ENCODE data around the gene AGBL1. TPM values are rescaled to one million over a fixed set of nuclear protein-coding genes. Genes with fewer than 3 reads are reported as not detected.
A peak's percentile ranks its signal among the peaks of the same experiment; 100 is the strongest.

The AGBL1 gene
- total and polyA plus RNA-seq, 2 experiments from 2014 or later, result 0.03 TPM; not detected in 1

DNA sequence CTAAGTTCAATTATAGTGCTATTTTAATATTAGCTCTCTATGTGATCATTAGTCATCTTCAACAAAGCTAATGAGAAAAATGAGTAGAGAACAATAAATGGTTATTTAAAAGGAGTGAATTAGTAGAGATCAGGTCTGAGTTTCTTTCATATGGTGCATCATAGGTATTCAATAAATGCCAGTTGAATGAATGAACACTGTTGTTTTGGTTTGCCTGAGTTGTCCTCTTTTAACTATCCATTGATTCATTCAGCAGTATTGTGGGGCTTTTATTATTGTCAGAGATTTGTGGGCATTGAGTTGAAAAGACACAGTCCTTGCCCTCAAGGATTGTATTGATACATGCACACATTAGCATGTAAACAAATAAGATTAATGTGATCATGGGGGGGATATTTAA lies 88.2 kb downstream of the AGBL1 start (continued):
- TF ChIP-seq, protein P1, sequence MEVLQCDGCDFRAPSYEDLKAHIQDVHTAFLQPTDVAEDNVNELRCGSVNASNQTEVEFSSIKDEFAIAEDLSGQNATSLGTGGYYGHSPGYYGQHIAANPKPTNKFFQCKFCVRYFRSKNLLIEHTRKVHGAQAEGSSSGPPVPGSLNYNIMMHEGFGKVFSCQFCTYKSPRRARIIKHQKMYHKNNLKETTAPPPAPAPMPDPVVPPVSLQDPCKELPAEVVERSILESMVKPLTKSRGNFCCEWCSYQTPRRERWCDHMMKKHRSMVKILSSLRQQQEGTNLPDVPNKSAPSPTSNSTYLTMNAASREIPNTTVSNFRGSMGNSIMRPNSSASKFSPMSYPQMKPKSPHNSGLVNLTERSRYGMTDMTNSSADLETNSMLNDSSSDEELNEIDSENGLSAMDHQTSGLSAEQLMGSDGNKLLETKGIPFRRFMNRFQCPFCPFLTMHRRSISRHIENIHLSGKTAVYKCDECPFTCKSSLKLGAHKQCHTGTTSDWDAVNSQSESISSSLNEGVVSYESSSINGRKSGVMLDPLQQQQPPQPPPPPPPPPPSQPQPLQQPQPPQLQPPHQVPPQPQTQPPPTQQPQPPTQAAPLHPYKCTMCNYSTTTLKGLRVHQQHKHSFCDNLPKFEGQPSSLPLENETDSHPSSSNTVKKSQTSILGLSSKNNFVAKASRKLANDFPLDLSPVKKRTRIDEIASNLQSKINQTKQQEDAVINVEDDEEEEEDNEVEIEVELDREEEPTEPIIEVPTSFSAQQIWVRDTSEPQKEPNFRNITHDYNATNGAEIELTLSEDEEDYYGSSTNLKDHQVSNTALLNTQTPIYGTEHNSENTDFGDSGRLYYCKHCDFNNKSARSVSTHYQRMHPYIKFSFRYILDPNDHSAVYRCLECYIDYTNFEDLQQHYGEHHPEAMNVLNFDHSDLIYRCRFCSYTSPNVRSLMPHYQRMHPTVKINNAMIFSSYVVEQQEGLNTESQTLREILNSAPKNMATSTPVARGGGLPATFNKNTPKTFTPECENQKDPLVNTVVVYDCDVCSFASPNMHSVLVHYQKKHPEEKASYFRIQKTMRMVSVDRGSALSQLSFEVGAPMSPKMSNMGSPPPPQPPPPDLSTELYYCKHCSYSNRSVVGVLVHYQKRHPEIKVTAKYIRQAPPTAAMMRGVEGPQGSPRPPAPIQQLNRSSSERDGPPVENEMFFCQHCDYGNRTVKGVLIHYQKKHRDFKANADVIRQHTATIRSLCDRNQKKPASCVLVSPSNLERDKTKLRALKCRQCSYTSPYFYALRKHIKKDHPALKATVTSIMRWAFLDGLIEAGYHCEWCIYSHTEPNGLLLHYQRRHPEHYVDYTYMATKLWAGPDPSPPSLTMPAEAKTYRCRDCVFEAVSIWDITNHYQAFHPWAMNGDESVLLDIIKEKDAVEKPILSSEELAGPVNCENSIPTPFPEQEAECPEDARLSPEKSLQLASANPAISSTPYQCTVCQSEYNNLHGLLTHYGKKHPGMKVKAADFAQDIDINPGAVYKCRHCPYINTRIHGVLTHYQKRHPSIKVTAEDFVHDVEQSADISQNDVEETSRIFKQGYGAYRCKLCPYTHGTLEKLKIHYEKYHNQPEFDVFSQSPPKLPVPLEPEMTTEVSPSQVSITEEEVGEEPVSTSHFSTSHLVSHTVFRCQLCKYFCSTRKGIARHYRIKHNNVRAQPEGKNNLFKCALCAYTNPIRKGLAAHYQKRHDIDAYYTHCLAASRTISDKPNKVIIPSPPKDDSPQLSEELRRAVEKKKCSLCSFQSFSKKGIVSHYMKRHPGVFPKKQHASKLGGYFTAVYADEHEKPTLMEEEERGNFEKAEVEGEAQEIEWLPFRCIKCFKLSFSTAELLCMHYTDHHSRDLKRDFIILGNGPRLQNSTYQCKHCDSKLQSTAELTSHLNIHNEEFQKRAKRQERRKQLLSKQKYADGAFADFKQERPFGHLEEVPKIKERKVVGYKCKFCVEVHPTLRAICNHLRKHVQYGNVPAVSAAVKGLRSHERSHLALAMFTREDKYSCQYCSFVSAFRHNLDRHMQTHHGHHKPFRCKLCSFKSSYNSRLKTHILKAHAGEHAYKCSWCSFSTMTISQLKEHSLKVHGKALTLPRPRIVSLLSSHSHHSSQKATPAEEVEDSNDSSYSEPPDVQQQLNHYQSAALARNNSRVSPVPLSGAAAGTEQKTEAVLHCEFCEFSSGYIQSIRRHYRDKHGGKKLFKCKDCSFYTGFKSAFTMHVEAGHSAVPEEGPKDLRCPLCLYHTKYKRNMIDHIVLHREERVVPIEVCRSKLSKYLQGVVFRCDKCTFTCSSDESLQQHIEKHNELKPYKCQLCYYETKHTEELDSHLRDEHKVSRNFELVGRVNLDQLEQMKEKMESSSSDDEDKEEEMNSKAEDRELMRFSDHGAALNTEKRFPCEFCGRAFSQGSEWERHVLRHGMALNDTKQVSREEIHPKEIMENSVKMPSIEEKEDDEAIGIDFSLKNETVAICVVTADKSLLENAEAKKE (CRISPR knock-in tag; IDR thresholded peaks at IDR 0.05), result no peak
- TF ChIP-seq ZNF331 (CRISPR knock-in tag; IDR thresholded peaks at IDR 0.05; ENCODE audit: low read depth), result no peak

DNA sequence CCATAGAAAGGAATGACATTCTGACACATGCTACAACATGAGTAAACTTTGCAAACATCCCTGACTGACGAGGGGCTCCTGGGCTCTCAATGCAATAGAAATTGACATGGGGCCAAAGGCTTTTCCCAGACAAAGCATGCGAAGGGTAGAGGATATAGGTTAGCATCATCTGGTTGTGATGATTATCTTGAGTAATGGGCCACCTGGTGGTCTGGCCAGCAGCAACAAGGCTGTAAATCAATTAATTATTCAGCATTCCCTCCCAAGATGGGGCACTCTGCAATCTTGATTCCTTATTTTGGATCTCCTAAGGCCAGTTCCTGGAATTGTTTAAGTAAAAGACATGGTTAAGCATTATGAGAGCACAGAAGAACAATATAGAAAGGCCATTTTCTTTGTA lies 99.2 kb downstream of the AGBL1 start:
- H3K36me3 ChIP-seq (ENCODE audit: insufficient read depth), result no peaks in the 10 kb centered on the region
- H4K20me1 ChIP-seq (replicated peaks; ENCODE audit: insufficient read depth), result no peaks in the 10 kb centered on the region
- no peaks in the 10 kb centered on the region for H3K79me2 ChIP-seq (replicated peaks; ENCODE audit: insufficient read depth)
- Mint-ChIP-seq H3K27me3 (ENCODE audit: insufficient read depth, low read depth, poor library complexity) (peaks cover 3% of the 10 kb centered on the region), H3K36me3 (ENCODE audit: low read depth) (no peaks in the 10 kb centered on the region), H3K4me3 (no peak overlapping the region), H3K4me1 (peaks cover 2% of the 10 kb centered on the region; the same call in 1 of the 3 replicates), H3K9me3 (peaks cover 4% of the 10 kb centered on the region; the same call in 1 of the 3 replicates), H3K27ac (no peak overlapping the region)
- no peak overlapping the region for H3K4me3 ChIP-seq
- TF ChIP-seq, protein P2, sequence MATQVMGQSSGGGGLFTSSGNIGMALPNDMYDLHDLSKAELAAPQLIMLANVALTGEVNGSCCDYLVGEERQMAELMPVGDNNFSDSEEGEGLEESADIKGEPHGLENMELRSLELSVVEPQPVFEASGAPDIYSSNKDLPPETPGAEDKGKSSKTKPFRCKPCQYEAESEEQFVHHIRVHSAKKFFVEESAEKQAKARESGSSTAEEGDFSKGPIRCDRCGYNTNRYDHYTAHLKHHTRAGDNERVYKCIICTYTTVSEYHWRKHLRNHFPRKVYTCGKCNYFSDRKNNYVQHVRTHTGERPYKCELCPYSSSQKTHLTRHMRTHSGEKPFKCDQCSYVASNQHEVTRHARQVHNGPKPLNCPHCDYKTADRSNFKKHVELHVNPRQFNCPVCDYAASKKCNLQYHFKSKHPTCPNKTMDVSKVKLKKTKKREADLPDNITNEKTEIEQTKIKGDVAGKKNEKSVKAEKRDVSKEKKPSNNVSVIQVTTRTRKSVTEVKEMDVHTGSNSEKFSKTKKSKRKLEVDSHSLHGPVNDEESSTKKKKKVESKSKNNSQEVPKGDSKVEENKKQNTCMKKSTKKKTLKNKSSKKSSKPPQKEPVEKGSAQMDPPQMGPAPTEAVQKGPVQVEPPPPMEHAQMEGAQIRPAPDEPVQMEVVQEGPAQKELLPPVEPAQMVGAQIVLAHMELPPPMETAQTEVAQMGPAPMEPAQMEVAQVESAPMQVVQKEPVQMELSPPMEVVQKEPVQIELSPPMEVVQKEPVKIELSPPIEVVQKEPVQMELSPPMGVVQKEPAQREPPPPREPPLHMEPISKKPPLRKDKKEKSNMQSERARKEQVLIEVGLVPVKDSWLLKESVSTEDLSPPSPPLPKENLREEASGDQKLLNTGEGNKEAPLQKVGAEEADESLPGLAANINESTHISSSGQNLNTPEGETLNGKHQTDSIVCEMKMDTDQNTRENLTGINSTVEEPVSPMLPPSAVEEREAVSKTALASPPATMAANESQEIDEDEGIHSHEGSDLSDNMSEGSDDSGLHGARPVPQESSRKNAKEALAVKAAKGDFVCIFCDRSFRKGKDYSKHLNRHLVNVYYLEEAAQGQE (IDR thresholded peaks at IDR 0.05; ENCODE audit: unreplicated experiment), result no peak
- TF ChIP-seq, protein P3, sequence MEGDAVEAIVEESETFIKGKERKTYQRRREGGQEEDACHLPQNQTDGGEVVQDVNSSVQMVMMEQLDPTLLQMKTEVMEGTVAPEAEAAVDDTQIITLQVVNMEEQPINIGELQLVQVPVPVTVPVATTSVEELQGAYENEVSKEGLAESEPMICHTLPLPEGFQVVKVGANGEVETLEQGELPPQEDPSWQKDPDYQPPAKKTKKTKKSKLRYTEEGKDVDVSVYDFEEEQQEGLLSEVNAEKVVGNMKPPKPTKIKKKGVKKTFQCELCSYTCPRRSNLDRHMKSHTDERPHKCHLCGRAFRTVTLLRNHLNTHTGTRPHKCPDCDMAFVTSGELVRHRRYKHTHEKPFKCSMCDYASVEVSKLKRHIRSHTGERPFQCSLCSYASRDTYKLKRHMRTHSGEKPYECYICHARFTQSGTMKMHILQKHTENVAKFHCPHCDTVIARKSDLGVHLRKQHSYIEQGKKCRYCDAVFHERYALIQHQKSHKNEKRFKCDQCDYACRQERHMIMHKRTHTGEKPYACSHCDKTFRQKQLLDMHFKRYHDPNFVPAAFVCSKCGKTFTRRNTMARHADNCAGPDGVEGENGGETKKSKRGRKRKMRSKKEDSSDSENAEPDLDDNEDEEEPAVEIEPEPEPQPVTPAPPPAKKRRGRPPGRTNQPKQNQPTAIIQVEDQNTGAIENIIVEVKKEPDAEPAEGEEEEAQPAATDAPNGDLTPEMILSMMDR (conservative IDR thresholded peaks at IDR 0.05; ENCODE audit: low read depth in 2 of 2), result peak; percentile 60 to 77
- ATAC-seq, result peak; percentile 61
- H3K9me2 ChIP-seq (ENCODE audit: insufficient read depth), result no peaks in the 10 kb centered on the region
- DNase-seq (ENCODE audit: low spot score), result peak; percentile 54
- H2AFZ ChIP-seq, result no peak overlapping the region
- no peaks in the 10 kb centered on the region for H3F3A ChIP-seq (replicated peaks; ENCODE audit: low read depth)
- H3K27ac ChIP-seq (ENCODE audit: low read depth), result no peak overlapping the region
- H3K4me2 ChIP-seq, result no peak overlapping the region
- H3K27me3 ChIP-seq (ENCODE audit: insufficient read depth), result no peaks in the 10 kb centered on the region
- H3K4me1 ChIP-seq (ENCODE audit: insufficient read depth), result no peaks in the 10 kb centered on the region

Measured in GM23338 (cell line).